Activated CD4-positive, alpha-beta memory T cell treated with anti-CD3 and anti-CD28 coated beads, Interleukin-2, amount 10 ng/mL, durations not matched to agents 7 days and 5 days (primary cell): ENCODE results near the gene CELA2A. TPM values are rescaled to one million over a fixed set of nuclear protein-coding genes. Genes with fewer than 3 reads are reported as not detected.
"Not testable (repeated sequence)": the region's sequence is repeated elsewhere in the genome, so short reads cannot be mapped to it uniquely, and the experiment has no call there.

Experiments
- CTCF ChIA-PET: fragments of 350-600 bp; sonication (Branson Sonifier 250); formaldehyde crosslinking; loops from one replicate; lab custom pipeline; 2021; ENCODE audit warnings: antibody characterized with exemption, inconsistent platforms; lab: Charles Lee
- POLR2A ChIA-PET: fragments of 350-600 bp; sonication (Branson Sonifier 250); formaldehyde crosslinking; loops from one replicate; lab custom pipeline; 2021; ENCODE audit warnings: antibody characterized with exemption; lab: Charles Lee
- DNase-seq: peaks from one replicate; pipeline ENCODE4 v3.0.0-alpha.2; 2020
- H3K27ac Mint-ChIP-seq: one replicate; pipeline ENCODE4 v1.8.0; 2021; ENCODE audit warnings: mild to moderate bottlenecking, mixed read lengths
- H3K27me3 Mint-ChIP-seq: one replicate; pipeline ENCODE4 v1.8.0; 2021; ENCODE audit warnings: mixed read lengths
- H3K36me3 Mint-ChIP-seq: one replicate; pipeline ENCODE4 v1.8.0; 2021; ENCODE audit warnings: low read depth, mixed read lengths
- H3K4me1 Mint-ChIP-seq: one replicate; pipeline ENCODE4 v1.8.0; 2021; ENCODE audit warnings: mixed read lengths
- H3K4me3 Mint-ChIP-seq: one replicate; pipeline ENCODE4 v1.8.0; 2021; ENCODE audit warnings: mild to moderate bottlenecking, mixed read lengths
- H3K9me3 Mint-ChIP-seq: one replicate; pipeline ENCODE4 v1.8.0; 2021; ENCODE audit warnings: mixed read lengths
- total RNA-seq, 2 experiments: library from RNA; stranded (reverse); gene quantifications; one replicate each; pipeline ENCODE4 v1.2.3, GENCODE V29; 2021

Gene CELA2A
- total RNA-seq, 2 experiments from 2014 or later: not detected

DNA sequence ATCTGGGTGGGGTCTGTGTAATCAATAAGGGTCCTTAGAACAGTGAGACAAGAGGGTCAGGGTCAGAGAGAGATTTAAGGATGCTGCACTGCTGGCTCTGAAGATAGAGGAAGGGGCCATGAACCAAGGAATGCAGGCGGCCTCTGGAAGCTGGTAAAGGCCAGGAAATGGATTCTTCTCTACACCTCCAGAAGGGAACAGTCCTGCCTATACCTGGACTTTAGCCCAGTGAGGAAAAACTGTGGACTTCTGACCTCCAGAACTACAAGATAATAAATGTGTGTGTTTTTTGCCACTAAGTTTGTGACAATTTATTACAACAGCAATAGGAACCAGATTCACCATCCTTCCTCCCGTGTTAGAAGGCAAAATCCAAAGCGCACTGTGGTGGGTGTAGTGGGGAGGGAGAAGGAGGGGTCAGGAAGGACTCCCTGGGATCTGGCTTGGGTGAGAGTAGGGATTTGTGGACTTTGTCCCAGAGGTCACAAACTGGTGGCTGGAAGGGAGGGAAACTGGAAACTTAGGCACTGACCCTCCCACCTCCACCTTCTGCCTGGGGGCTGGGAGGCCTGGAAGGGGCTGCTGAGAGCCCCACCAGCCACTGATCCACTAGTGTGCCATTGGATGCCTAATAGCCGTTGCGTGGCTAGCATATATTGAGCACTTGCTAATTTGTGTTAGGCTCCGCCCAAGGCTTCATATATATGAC lies 5.4 kb upstream of the CELA2A start:
- H3K27ac Mint-ChIP-seq: no peak overlapping the region
- H3K27me3 Mint-ChIP-seq: peaks cover 2% of the 10 kb centered on the region
- ChIA-PET CTCF (no interaction called here), POLR2A (no interaction called here)
- DNase-seq: no peak
- no peak overlapping the region for H3K4me3 Mint-ChIP-seq
- H3K4me1 Mint-ChIP-seq: no peaks in the 10 kb centered on the region
- H3K36me3 Mint-ChIP-seq: no peaks in the 10 kb centered on the region
- H3K9me3 Mint-ChIP-seq: no peaks in the 10 kb centered on the region

DNA sequence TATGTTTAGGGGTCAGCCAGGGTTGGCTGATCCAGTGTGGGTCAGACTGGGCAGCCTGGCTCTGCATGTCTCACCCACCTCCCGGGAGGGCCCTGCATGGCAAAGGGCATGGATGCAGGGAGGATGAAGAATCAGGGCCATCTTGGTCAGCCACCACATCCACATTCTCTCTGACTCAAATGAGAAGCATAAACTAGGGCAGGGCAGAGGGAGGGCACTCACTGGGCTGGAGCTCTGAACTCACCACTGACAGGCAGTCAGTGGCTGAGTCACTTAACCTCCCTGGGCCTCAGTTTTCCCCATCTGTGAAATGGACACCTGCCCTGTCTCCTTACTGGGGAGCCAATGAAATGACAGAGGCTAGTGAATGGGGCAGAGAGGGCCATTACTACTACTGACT lies 4.3 kb upstream of the CELA2A start:
- Mint-ChIP-seq H3K9me3 (no peaks in the 10 kb centered on the region), H3K4me3 (no peak overlapping the region), H3K27ac (no peak overlapping the region), H3K36me3 (no peaks in the 10 kb centered on the region), H3K4me1 (no peaks in the 10 kb centered on the region), H3K27me3 (peaks cover 8% of the 10 kb centered on the region)
- ChIA-PET POLR2A (no interaction called here), CTCF (no interaction called here)
- no peak for DNase-seq

DNA sequence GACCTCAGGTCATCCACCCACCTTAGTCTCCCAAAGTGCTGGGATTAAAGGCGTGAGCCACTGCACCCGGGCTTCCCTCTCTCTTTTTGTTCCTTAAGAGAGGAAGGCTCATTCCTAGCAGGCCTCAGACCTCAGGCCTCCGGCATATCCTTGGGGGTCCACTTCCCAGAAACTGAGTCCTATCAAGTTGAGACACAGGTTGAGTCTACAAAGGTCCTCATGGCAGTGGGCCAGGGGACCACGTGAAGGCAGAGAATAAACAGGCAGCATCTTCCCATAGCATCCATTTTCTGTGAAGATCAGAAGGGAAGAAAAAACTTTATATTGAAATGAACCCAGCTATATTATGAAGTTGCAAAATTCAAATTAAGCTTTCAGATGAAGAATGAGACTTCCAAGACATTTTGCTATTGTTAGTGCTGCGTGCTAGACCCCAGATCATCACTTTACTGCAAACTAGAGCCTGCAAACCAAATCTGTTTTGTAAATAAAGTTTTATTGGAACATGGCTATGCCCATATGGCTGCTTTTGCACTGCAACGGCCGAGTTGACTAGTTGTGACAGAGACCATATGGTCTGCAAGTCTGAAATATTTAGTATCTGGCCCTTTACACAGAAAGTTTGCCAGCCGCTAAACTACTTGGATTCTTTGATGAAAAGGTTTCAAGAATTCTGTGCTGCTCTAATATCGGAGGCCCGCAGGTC lies 3.5 kb upstream of the CELA2A start:
- Mint-ChIP-seq H3K4me3 (no peak overlapping the region), H3K4me1 (no peaks in the 10 kb centered on the region), H3K27me3 (peaks cover 10% of the 10 kb centered on the region), H3K36me3 (no peaks in the 10 kb centered on the region), H3K9me3 (no peaks in the 10 kb centered on the region), H3K27ac (no peak overlapping the region)
- ChIA-PET POLR2A (no interaction called here), CTCF (no interaction called here)
- DNase-seq: no peak

DNA sequence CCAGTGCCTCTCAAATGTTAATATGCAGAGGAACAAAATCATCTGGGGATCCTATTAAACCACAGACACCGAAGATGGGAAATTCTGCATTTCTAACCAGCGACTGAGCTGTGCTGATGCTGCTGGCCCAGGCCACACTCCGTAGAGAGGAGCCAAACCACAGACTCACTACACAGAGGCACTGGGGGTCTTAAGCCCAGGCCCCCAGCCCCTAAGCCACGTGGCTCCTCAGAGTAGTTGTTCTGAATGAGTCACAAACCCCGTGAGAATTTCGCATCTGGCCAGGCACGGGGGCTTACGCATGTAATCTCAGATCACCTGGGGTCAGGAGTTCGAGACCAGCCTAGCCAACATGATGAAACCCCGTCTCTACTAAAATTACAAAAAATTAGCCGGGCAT lies 2.8 kb upstream of the CELA2A start:
- H3K27ac Mint-ChIP-seq: no peak overlapping the region
- no peak overlapping the region for H3K4me3 Mint-ChIP-seq
- peaks cover 10% of the 10 kb centered on the region for H3K27me3 Mint-ChIP-seq
- H3K9me3 Mint-ChIP-seq: no peaks in the 10 kb centered on the region
- CTCF ChIA-PET: no interaction called here
- no peak for DNase-seq
- H3K36me3 Mint-ChIP-seq: no peaks in the 10 kb centered on the region
- POLR2A ChIA-PET: no interaction called here
- no peaks in the 10 kb centered on the region for H3K4me1 Mint-ChIP-seq

DNA sequence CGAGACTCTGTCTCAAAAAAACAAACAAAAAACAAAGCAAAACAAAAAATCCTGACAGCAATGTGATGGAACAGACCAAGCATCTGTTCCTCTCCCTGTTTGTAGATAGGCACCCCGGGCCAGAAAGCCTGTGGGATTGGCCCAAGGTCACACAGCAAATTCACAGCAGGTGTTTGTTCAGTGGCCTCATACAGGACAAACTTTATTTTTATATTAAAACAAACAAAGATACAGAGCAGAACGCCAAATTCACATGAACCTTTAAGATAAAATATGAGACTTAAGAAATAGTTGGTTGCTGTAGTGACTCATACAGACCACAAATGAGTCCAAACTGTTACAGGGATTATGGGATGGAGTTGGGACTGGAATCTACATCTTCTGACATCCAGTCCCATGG lies 2.3 kb upstream of the CELA2A start:
- ChIA-PET POLR2A (no interaction called here), CTCF (no interaction called here)
- peaks cover 10% of the 10 kb centered on the region for H3K27me3 Mint-ChIP-seq
- H3K36me3 Mint-ChIP-seq: no peaks in the 10 kb centered on the region
- no peaks in the 10 kb centered on the region for H3K4me1 Mint-ChIP-seq
- H3K4me3 Mint-ChIP-seq: no peak overlapping the region
- no peak for DNase-seq
- H3K27ac Mint-ChIP-seq: no peak overlapping the region
- H3K9me3 Mint-ChIP-seq: no peaks in the 10 kb centered on the region

DNA sequence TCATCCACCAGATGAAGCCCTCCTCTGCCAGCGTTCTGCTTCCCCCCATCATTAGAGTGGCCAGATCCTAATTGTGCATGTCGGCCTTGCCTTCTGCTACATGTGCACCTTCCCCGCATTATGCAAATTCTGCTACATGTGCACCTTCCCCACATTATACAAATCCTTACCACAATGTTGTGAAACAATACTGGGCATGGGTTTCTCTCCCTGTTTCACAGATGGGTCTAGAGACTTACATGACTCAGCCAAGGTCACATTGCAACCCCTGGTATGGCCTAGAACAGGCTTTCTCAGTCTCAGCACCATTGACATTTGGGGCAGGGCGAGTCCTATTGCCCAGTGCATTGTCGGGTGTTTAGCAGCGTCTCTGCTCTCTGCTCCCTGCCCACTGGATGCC lies 1.0 kb upstream of the CELA2A start:
- CTCF ChIA-PET: no interaction called here
- Mint-ChIP-seq H3K36me3 (no peaks in the 10 kb centered on the region), H3K9me3 (no peaks in the 10 kb centered on the region), H3K27me3 (peaks cover 10% of the 10 kb centered on the region), H3K4me1 (no peaks in the 10 kb centered on the region), H3K4me3 (no peak overlapping the region), H3K27ac (no peak overlapping the region)
- POLR2A ChIA-PET: no interaction called here
- no peak for DNase-seq

DNA sequence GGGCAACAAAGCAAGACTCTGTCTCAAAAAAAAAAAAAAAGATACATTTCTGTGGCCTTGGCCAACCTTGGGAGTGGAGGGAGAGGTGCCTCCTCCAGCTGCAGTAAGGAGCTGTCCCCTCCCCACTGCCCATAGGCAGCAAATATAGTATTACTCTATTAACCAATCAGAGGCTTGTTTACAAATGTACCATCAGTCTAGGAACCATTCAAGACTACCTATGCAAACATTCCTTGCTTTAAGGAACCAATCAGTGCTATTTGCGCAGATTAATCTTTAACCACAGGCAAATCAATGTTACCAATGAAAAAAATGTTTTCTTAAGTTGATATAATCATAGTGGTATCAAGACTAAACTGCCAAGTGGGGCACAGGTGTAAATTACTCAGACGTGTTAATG lies 1.1 kb downstream of the CELA2A start:
- H3K27me3 Mint-ChIP-seq: peaks cover 8% of the 10 kb centered on the region
- CTCF ChIA-PET: no interaction called here
- POLR2A ChIA-PET: no interaction called here
- no peak overlapping the region for H3K27ac Mint-ChIP-seq
- DNase-seq: no peak
- no peaks in the 10 kb centered on the region for H3K9me3 Mint-ChIP-seq
- no peaks in the 10 kb centered on the region for H3K36me3 Mint-ChIP-seq
- no peak overlapping the region for H3K4me3 Mint-ChIP-seq
- H3K4me1 Mint-ChIP-seq: no peaks in the 10 kb centered on the region

DNA sequence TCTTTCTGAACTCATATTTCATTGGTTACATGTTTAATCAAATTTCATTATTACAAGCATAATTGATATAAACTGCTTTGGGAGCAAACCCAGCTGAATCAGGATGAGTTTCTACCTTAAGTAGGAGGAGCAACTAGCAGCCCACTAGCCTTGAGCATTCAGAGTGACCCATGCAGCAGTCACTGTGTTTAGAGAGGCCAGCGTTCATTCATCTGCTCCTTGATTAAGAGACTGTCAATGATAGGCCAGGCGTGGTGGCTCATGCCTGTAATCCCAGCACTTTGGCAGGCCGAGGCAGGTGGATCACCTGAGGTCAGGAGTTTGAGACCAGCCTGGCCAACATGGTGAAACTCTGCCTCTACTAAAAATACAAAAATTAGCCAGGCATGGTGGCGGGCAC lies 1.9 kb downstream of the CELA2A start:
- H3K36me3 Mint-ChIP-seq, DNase-seq, H3K27ac Mint-ChIP-seq, H3K27me3 Mint-ChIP-seq, CTCF ChIA-PET, H3K9me3 Mint-ChIP-seq, H3K4me1 Mint-ChIP-seq, POLR2A ChIA-PET, H3K4me3 Mint-ChIP-seq: not testable (repeated sequence)

DNA sequence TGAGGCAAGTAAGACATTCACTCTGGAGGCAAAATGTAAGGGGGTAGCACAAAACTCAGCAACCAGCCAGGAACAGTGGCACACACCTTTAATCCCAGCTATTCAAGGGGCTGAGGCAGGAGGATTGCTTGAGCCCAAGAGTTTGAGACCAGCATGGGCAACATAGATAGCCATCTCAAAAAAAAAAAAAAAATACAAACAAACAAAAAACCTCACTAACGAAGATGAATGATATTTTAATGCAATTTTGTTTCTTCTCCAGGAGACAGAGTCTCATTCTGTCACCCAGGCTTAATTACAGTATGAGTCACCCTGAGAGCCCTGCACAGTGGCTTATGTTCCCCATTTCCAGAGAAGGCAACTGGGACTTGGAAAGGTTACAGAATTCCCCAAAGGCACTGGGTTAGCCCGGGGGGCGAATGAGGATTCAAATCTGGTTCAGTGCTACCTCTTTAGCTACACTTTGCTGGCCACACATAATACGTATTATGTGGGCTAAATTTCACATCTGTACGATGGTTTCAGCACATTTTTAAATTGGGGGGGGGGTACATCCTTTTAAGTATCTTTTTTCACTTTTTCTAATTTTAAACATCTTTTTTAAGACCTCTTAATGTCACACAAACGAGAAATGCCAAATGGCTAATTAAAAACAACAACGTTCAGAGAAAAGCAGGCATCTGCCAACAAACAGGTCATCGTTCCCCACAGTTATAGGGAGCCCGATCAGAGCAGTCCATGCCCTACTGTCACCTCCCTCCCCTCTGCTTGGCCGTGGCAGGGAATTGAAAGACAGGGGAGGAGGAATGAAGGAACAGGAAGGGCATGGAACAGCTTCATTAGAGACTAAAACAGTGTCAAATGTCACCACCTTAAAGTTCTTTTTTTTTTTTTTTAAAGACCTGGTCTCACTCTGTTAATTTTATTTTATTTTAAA lies 3.5 kb downstream of the CELA2A start:
- H3K4me3 Mint-ChIP-seq: no peak overlapping the region
- peaks cover 11% of the 10 kb centered on the region for H3K27me3 Mint-ChIP-seq
- no peak overlapping the region for H3K27ac Mint-ChIP-seq
- H3K36me3 Mint-ChIP-seq: no peaks in the 10 kb centered on the region
- no peaks in the 10 kb centered on the region for H3K9me3 Mint-ChIP-seq
- CTCF ChIA-PET: no interaction called here
- H3K4me1 Mint-ChIP-seq: peaks cover 3% of the 10 kb centered on the region
- DNase-seq: no peak
- POLR2A ChIA-PET: no interaction called here

DNA sequence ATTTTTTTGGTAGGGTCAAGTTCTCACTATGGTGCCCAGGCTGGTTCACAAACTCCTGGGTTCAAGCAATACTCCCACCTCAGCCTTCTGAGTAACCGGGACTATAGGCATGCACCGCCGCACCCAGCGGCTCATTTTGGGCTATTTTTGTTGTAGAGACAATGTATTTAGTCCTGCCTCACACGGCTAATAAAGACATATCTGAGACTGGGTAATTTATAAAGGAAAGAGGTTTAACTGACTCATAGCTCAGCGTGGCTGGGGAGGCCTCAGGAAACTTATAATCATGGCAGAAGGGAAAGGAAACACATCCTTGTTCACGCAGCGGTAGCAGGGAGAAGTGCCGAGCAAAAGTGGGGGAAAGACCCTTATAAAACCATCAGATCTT lies 4.2 kb downstream of the CELA2A start:
- H3K27ac Mint-ChIP-seq: no peak overlapping the region
- H3K4me1 Mint-ChIP-seq: peaks cover 3% of the 10 kb centered on the region
- ChIA-PET CTCF (no interaction called here), POLR2A (no interaction called here)
- peaks cover 14% of the 10 kb centered on the region for H3K27me3 Mint-ChIP-seq
- no peaks in the 10 kb centered on the region for H3K36me3 Mint-ChIP-seq
- no peak overlapping the region for H3K4me3 Mint-ChIP-seq
- no peak for DNase-seq
- no peaks in the 10 kb centered on the region for H3K9me3 Mint-ChIP-seq

DNA sequence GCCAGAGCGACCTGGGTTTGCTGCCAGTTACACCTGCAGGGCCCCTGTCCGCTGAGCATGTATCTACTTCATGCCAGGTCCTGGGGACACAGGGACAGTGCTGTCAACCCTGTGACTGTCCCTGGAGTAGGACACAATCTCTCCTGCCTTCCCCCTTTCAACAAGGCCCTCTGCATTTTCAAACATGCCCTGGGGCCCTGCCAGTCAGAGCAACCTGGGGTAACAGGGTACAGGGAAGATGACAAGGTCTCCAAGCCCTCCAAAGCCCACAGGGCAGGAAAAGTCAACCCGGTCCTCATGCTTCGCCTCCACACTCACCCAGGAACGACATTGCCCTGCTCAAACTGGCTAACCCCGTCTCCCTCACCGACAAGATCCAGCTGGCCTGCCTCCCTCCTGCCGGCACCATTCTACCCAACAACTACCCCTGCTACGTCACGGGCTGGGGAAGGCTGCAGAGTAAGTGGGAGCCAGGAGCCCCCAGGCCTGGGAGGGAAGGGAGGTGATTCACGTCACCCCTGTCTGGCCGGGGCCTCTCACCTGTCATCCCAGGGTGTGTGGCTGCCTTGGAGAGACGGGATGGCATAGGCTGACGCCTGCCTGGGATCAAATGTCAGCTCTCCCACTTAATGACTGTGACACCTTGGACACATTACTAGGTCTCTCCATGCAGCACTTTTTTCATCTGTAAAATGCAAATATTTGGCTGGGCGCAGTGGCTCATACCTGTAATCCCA lies 6.7 kb downstream of the CELA2A start:
- DNase-seq, H3K9me3 Mint-ChIP-seq, H3K4me1 Mint-ChIP-seq, H3K36me3 Mint-ChIP-seq, H3K4me3 Mint-ChIP-seq, H3K27me3 Mint-ChIP-seq, H3K27ac Mint-ChIP-seq, POLR2A ChIA-PET, CTCF ChIA-PET: not testable (repeated sequence)

DNA sequence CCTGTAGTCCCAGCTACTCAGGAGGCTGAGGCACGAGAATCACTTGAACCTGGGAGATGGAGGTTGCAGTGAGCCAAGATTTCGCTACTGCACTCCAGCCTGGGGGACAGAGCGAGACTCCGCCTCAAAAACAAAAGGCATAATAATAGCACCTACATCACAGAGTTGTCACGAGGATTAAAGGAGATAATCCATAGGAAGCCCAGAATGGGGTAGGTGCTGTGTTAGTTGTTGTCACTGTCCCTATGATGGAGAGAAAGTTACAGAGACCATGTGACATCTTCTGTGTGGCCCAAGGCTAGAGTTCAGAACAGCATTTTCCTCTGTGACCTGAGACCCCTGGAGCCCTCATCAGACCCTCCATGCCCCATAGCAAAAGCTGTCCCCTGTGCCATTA lies 7.4 kb downstream of the CELA2A start:
- H3K9me3 Mint-ChIP-seq, DNase-seq, CTCF ChIA-PET, H3K4me3 Mint-ChIP-seq, H3K4me1 Mint-ChIP-seq, POLR2A ChIA-PET, H3K27me3 Mint-ChIP-seq, H3K36me3 Mint-ChIP-seq, H3K27ac Mint-ChIP-seq: not testable (repeated sequence)

DNA sequence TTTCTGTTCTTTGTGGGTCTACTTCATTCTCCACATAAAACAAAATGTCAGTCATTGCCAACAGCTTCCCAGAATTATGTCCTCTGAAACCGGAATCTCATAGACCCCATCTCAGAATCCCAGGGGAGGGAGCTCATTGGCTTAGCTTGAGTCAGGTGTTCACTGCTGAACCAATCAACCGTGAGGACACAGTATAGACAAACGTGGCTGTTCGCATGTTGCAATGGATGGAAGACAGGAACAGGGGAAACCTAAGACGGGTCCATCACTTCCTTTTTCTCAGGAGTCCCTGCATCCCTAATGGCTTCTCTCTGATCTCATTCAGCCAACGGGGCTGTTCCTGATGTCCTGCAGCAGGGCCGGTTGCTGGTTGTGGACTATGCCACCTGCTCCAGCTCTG lies 9.1 kb downstream of the CELA2A start:
- Mint-ChIP-seq H3K27me3 (peaks cover 12% of the 10 kb centered on the region), H3K36me3 (no peaks in the 10 kb centered on the region), H3K9me3 (no peaks in the 10 kb centered on the region), H3K27ac (no peak overlapping the region), H3K4me1 (peaks cover 3% of the 10 kb centered on the region), H3K4me3 (no peak overlapping the region)
- POLR2A ChIA-PET: no interaction called here
- CTCF ChIA-PET: no interaction called here
- no peak for DNase-seq
